Neural progenitor cell (in vitro differentiated cells): ENCODE results near the gene DIAPH2. TPM values are rescaled to one million over a fixed set of nuclear protein-coding genes. Genes with fewer than 3 reads are reported as not detected.

ENCODE experiments used
- DNase-seq: peaks from one replicate; pipeline ENCODE4 v3.0.0-alpha.2; 2016; ENCODE audit warnings: low spot score
- H2AFZ ChIP-seq: fragments of 200-600 bp; sonication (generic); replicated peaks from 2 replicates; pipeline ENCODE4 v1.6.1; 2016; ENCODE audit warnings: antibody characterized with exemption
- H3F3A ChIP-seq: fragments of 200-600 bp; sonication (generic); 2 replicates; pipeline ENCODE4 v1.6.1; 2016; ENCODE audit warnings: antibody characterized with exemption, low read depth
- H3K27ac ChIP-seq: fragments of 200-600 bp; sonication (generic); 2 replicates; pipeline ENCODE4 v1.5.1; 2016; ENCODE audit warnings: mild to moderate bottlenecking
- H3K27me3 ChIP-seq: fragments of 200-600 bp; sonication (generic); 2 replicates; pipeline ENCODE4 v1.6.1; 2016; ENCODE audit warnings: mild to moderate bottlenecking, moderate library complexity
- H3K36me3 ChIP-seq: fragments of 200-600 bp; sonication (generic); 2 replicates; pipeline ENCODE4 v1.5.1; 2016
- H3K4me1 ChIP-seq: fragments of 200-600 bp; sonication (generic); 2 replicates; pipeline ENCODE4 v1.6.1; 2016; ENCODE audit warnings: mixed run types
- H3K4me2 ChIP-seq: fragments of 200-600 bp; sonication (generic); 2 replicates; pipeline ENCODE4 v1.6.1; 2016
- H3K4me3 ChIP-seq: fragments of 200-600 bp; sonication (generic); 2 replicates; pipeline ENCODE4 v1.5.1; 2016
- H3K79me2 ChIP-seq: fragments of 200-600 bp; sonication (generic); 2 replicates; pipeline ENCODE4 v1.6.1; 2016; ENCODE audit warnings: low read depth
- H3K9ac ChIP-seq: fragments of 200-600 bp; sonication (generic); 2 replicates; pipeline ENCODE4 v1.6.1; 2016
- H3K9me3 ChIP-seq: fragments of 200-600 bp; sonication (generic); 2 replicates; pipeline ENCODE4 v1.5.1; 2016; ENCODE audit warnings: low read depth
- H4K20me1 ChIP-seq: fragments of 200-600 bp; sonication (generic); 2 replicates; pipeline ENCODE4 v1.6.1; 2016; ENCODE audit warnings: low read depth
- H3K27ac Mint-ChIP-seq: 3 replicates; pipeline ENCODE4 v1.8.0; 2021; ENCODE audit warnings: mixed read lengths
- H3K27me3 Mint-ChIP-seq: 2 replicates; pipeline ENCODE4 v1.8.0; 2022; ENCODE audit warnings: low read depth, mild to moderate bottlenecking, inconsistent platforms, moderate library complexity, mixed read lengths; ENCODE audit not compliant: insufficient read depth
- H3K36me3 Mint-ChIP-seq: 3 replicates; pipeline ENCODE4 v1.8.0; 2021; ENCODE audit warnings: mixed read lengths
- H3K4me1 Mint-ChIP-seq: 3 replicates; pipeline ENCODE4 v1.8.0; 2021; ENCODE audit warnings: mixed read lengths
- H3K4me3 Mint-ChIP-seq: 3 replicates; pipeline ENCODE4 v1.8.0; 2021; ENCODE audit warnings: mild to moderate bottlenecking, moderate library complexity, mixed read lengths
- H3K9me3 Mint-ChIP-seq: 3 replicates; pipeline ENCODE4 v1.8.0; 2020; ENCODE audit warnings: mixed read lengths
- EZH2 ChIP-seq: fragments of 200-600 bp; sonication (generic); IDR thresholded peaks from 2 replicates; pipeline ENCODE4 v1.6.1; 2017; ENCODE audit warnings: antibody characterized with exemption, mild to moderate bottlenecking, moderate library complexity
- EZH2phosphoT487 ChIP-seq: fragments of 200-600 bp; sonication (generic); IDR thresholded peaks from 2 replicates; pipeline ENCODE4 v1.6.1; 2017; ENCODE audit warnings: antibody characterized with exemption
- total RNA-seq: library from RNA; depleted of rRNA; stranded (reverse); fragments of >200 nt; gene quantifications from 2 replicates; pipeline ENCODE4 v1.2.3, GENCODE V29; 2015; ENCODE audit warnings: low replicate concordance
- TF ChIP-seq, protein P1 (sequence below): fragments of 200-600 bp; sonication (generic); IDR thresholded peaks from 2 replicates; pipeline ENCODE4 v1.5.1; 2017; ENCODE audit warnings: antibody characterized with exemption, mild to moderate bottlenecking

DIAPH2 gene
- total RNA-seq, 1 donor from 2014 or later, result 24.0 TPM

GRCh38 chrX:97030463-97030862 is 345.8 kb downstream of the DIAPH2 start:
- no peak overlapping the region for H3K4me2 ChIP-seq
- no peak overlapping the region for H3K27ac Mint-ChIP-seq
- peaks cover 21% of the 10 kb centered on the region for H3F3A ChIP-seq
- no peak overlapping the region for H3K9ac ChIP-seq
- H3K27me3 ChIP-seq, result no peaks in the 10 kb centered on the region
- no peak for TF ChIP-seq EZH2phosphoT487
- TF ChIP-seq, protein P1, sequence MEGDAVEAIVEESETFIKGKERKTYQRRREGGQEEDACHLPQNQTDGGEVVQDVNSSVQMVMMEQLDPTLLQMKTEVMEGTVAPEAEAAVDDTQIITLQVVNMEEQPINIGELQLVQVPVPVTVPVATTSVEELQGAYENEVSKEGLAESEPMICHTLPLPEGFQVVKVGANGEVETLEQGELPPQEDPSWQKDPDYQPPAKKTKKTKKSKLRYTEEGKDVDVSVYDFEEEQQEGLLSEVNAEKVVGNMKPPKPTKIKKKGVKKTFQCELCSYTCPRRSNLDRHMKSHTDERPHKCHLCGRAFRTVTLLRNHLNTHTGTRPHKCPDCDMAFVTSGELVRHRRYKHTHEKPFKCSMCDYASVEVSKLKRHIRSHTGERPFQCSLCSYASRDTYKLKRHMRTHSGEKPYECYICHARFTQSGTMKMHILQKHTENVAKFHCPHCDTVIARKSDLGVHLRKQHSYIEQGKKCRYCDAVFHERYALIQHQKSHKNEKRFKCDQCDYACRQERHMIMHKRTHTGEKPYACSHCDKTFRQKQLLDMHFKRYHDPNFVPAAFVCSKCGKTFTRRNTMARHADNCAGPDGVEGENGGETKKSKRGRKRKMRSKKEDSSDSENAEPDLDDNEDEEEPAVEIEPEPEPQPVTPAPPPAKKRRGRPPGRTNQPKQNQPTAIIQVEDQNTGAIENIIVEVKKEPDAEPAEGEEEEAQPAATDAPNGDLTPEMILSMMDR, result no peak
- no peak for TF ChIP-seq EZH2
- no peak for DNase-seq
- H3K9me3 Mint-ChIP-seq, result peaks cover 13% of the 10 kb centered on the region
- H3K36me3 Mint-ChIP-seq, result peaks cover 2% of the 10 kb centered on the region
- no peaks in the 10 kb centered on the region for H3K36me3 ChIP-seq
- no peak overlapping the region for H3K4me3 ChIP-seq
- no peaks in the 10 kb centered on the region for H4K20me1 ChIP-seq
- H3K4me1 Mint-ChIP-seq, result peaks cover 19% of the 10 kb centered on the region
- H3K4me1 ChIP-seq, result peaks cover 18% of the 10 kb centered on the region
- H3K4me3 Mint-ChIP-seq, result no peak overlapping the region
- no peaks in the 10 kb centered on the region for H3K27me3 Mint-ChIP-seq
- no peaks in the 10 kb centered on the region for H3K9me3 ChIP-seq
- no peaks in the 10 kb centered on the region for H3K79me2 ChIP-seq
- no peak overlapping the region for H3K27ac ChIP-seq
- no peak overlapping the region for H2AFZ ChIP-seq

GRCh38 chrX:97030947-97031346 is 346.3 kb downstream of the DIAPH2 start:
- Histone ChIP-seq H3K9ac (no peak overlapping the region), H3K9me3 (no peaks in the 10 kb centered on the region), H3K4me3 (no peak overlapping the region), H2AFZ (no peak overlapping the region), H3K36me3 (no peaks in the 10 kb centered on the region), H3K27me3 (no peaks in the 10 kb centered on the region), H3K79me2 (no peaks in the 10 kb centered on the region), H3F3A (peaks cover 20% of the 10 kb centered on the region), H3K4me1 (peaks cover 18% of the 10 kb centered on the region), H3K4me2 (no peak overlapping the region), H3K27ac (no peak overlapping the region), H4K20me1 (no peaks in the 10 kb centered on the region)
- TF ChIP-seq EZH2phosphoT487 (no peak), EZH2 (no peak)
- TF ChIP-seq, protein P1, result no peak
- Mint-ChIP-seq H3K27ac (no peak overlapping the region), H3K36me3 (peaks cover 2% of the 10 kb centered on the region), H3K9me3 (peaks cover 13% of the 10 kb centered on the region), H3K4me3 (no peak overlapping the region), H3K27me3 (no peaks in the 10 kb centered on the region), H3K4me1 (peaks cover 19% of the 10 kb centered on the region)
- DNase-seq, result no peak

DNA sequence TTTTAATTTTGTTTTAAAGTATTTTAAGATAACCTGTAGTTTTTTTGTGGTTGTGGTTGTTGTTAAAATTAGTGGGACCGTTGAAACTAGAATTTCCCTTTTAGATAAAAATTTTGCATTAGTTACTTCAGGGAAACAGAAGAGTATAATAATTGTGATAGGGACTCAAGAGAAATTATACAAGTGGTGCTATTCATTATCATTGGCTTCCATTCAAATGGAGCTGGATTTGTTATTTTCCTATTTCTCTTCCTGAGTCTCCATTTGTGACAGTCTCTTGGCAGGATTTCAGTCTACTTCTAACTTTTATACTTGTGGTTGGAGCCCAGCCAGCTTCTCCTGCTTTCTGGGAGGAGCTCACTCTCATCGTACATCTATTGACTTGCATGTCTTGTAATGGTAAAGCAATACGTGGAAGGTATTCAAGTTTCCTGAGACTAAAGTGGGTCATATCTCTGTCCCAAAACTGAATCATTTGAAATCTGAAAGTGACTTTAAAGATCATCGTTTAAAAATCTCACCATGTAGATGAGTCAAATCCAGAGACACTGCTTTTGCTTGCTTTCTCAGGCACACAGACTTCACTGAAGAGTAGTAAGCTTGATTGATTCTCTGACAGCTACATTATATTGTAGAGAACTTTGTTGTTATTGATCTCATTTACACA is 354.9 kb downstream of the DIAPH2 start:
- no peak overlapping the region for H3K27ac ChIP-seq
- Mint-ChIP-seq H3K27me3 (no peaks in the 10 kb centered on the region), H3K4me1 (no peaks in the 10 kb centered on the region), H3K27ac (no peak overlapping the region), H3K36me3 (no peaks in the 10 kb centered on the region), H3K9me3 (peaks cover 5% of the 10 kb centered on the region), H3K4me3 (no peak overlapping the region)
- H3K9me3 ChIP-seq, result no peaks in the 10 kb centered on the region
- H3K27me3 ChIP-seq, result no peaks in the 10 kb centered on the region
- H3K79me2 ChIP-seq, result no peaks in the 10 kb centered on the region
- no peak overlapping the region for H3K4me2 ChIP-seq
- H4K20me1 ChIP-seq, result no peaks in the 10 kb centered on the region
- no peak overlapping the region for H3K9ac ChIP-seq
- no peak for TF ChIP-seq EZH2phosphoT487
- TF ChIP-seq EZH2, result no peak
- TF ChIP-seq, protein P1, result no peak
- H3K36me3 ChIP-seq, result no peaks in the 10 kb centered on the region
- H3F3A ChIP-seq, result no peaks in the 10 kb centered on the region
- H3K4me1 ChIP-seq, result no peaks in the 10 kb centered on the region
- no peak for DNase-seq
- H2AFZ ChIP-seq, result no peak overlapping the region
- H3K4me3 ChIP-seq, result no peak overlapping the region
